HepG2 (cell line): ENCODE data around the gene CAPZB. TPM values are rescaled to one million over a fixed set of nuclear protein-coding genes. Genes with fewer than 3 reads are reported as not detected.

Source experiments
- CBFB ChIP-seq: sonication (generic); formaldehyde crosslinking; IDR thresholded peaks from 2 replicates; pipeline ENCODE4 v1.4.0; 2020; ENCODE audit warnings: missing genetic modification reagents
- CEBPB ChIP-seq: IDR thresholded peaks from 2 replicates; pipeline ENCODE4 v1.6.1; 2011; ENCODE audit warnings: low read depth, low read length, improper control_type of control experiment, borderline replicate concordance
- FIP1L1 ChIP-seq: fragments of 200-400 bp; formaldehyde crosslinking; IDR thresholded peaks from 2 replicates; pipeline ENCODE4 v1.6.1; 2018; ENCODE audit warnings: low read depth, mild to moderate bottlenecking, low read length, moderate library complexity, borderline replicate concordance; ENCODE audit not compliant: insufficient read depth
- FOXJ3 ChIP-seq: sonication (generic); formaldehyde crosslinking; IDR thresholded peaks from 2 replicates; pipeline ENCODE4 v1.4.0; 2020; ENCODE audit warnings: missing genetic modification reagents, mild to moderate bottlenecking, borderline replicate concordance
- HES4 ChIP-seq: sonication (generic); formaldehyde crosslinking; IDR thresholded peaks from 2 replicates; pipeline ENCODE4 v1.9.0; 2021; ENCODE audit warnings: mild to moderate bottlenecking, missing genetic modification reagents, borderline replicate concordance
- KAT8 ChIP-seq: IDR thresholded peaks from 2 replicates; pipeline ENCODE4 v1.6.1; 2016; ENCODE audit warnings: missing genetic modification reagents, missing compliant biosample characterization
- KDM2A ChIP-seq: sonication (generic); formaldehyde crosslinking; IDR thresholded peaks from 2 replicates; pipeline ENCODE4 v1.4.0; 2020; ENCODE audit warnings: low read depth, missing genetic modification reagents, borderline replicate concordance
- MTF1 ChIP-seq: sonication (generic); formaldehyde crosslinking; IDR thresholded peaks from 2 replicates; pipeline ENCODE4 v1.5.0; 2020; ENCODE audit warnings: missing genetic modification reagents
- NAIF1 ChIP-seq: sonication (generic); formaldehyde crosslinking; IDR thresholded peaks from 2 replicates; pipeline ENCODE4 v1.5.0; 2020; ENCODE audit warnings: mild to moderate bottlenecking, missing genetic modification reagents, borderline replicate concordance
- NFE2L2 ChIP-seq: fragments of 150-350 bp; IDR thresholded peaks from 2 replicates; pipeline ENCODE4 v1.6.1; 2014; ENCODE audit warnings: low read length
- NRL ChIP-seq: sonication (generic); formaldehyde crosslinking; IDR thresholded peaks from 2 replicates; pipeline ENCODE4 v1.5.0; 2020; ENCODE audit warnings: missing genetic modification reagents, mild to moderate bottlenecking, moderate library complexity, borderline replicate concordance
- ZNF225 ChIP-seq: sonication (generic); formaldehyde crosslinking; IDR thresholded peaks from 2 replicates; pipeline ENCODE4 v1.4.0; 2020; ENCODE audit warnings: mild to moderate bottlenecking, missing genetic modification reagents
- ZNF44 ChIP-seq: sonication (generic); formaldehyde crosslinking; IDR thresholded peaks from 2 replicates; pipeline ENCODE4 v1.5.1; 2020; ENCODE audit warnings: mild to moderate bottlenecking, missing genetic modification reagents
- polyA plus RNA-seq, 8 experiments: library from polyadenylated mRNA; depleted of rRNA in 3 of 8; stranded (reverse) in 7 of 8; unstranded in 1 of 8; fragments of >200 nt; fragmentation: Illumina TruSeq in 4 of 8; extraction: Trizol in 4 of 8; gene quantifications; 2 replicates each; pipeline versions ENCODE4 v1.2.1 to v1.2.3, GENCODE V29; 2011 to 2016; ENCODE audit warnings: low read depth in 4 of 8, missing spikeins in 1 of 8, mixed read lengths in 1 of 8; ENCODE audit not compliant: insufficient read depth in 1 of 8
- total RNA-seq, 5 experiments: library from RNA; depleted of rRNA; stranded (reverse); fragments of >200 nt; fragmentation: Illumina TruSeq; extraction: Trizol; gene quantifications; 2 replicates each; pipeline ENCODE4 v1.2.3, GENCODE V29; 2016; ENCODE audit warnings: low read depth in 1 of 5
- TF ChIP-seq, protein P1 (sequence below): sonication (generic); formaldehyde crosslinking; IDR thresholded peaks from 2 replicates; pipeline ENCODE4; 2020; ENCODE audit warnings: missing genetic modification reagents, mild to moderate bottlenecking, borderline replicate concordance
- TF ChIP-seq, protein P2 (sequence below): sonication (generic); formaldehyde crosslinking; IDR thresholded peaks from 2 replicates; pipeline ENCODE4 v1.4.0; 2020; ENCODE audit warnings: mild to moderate bottlenecking, missing genetic modification reagents
- TF ChIP-seq, protein P3 (sequence below): sonication (generic); formaldehyde crosslinking; conservative IDR thresholded peaks from 2 replicates; pipeline ENCODE4 v1.4.0; 2020; ENCODE audit warnings: missing genetic modification reagents
- TF ChIP-seq, protein P4 (sequence below): sonication (generic); formaldehyde crosslinking; IDR thresholded peaks from 2 replicates; pipeline ENCODE4 v1.4.0; 2020; ENCODE audit warnings: missing genetic modification reagents, borderline replicate concordance

Gene CAPZB
- total and polyA plus RNA-seq, 2 of the 13 experiments (the other 11 are each of a cell fraction or from before 2014, with no cell fraction given) = 58.9 to 76.9 TPM

DNA sequence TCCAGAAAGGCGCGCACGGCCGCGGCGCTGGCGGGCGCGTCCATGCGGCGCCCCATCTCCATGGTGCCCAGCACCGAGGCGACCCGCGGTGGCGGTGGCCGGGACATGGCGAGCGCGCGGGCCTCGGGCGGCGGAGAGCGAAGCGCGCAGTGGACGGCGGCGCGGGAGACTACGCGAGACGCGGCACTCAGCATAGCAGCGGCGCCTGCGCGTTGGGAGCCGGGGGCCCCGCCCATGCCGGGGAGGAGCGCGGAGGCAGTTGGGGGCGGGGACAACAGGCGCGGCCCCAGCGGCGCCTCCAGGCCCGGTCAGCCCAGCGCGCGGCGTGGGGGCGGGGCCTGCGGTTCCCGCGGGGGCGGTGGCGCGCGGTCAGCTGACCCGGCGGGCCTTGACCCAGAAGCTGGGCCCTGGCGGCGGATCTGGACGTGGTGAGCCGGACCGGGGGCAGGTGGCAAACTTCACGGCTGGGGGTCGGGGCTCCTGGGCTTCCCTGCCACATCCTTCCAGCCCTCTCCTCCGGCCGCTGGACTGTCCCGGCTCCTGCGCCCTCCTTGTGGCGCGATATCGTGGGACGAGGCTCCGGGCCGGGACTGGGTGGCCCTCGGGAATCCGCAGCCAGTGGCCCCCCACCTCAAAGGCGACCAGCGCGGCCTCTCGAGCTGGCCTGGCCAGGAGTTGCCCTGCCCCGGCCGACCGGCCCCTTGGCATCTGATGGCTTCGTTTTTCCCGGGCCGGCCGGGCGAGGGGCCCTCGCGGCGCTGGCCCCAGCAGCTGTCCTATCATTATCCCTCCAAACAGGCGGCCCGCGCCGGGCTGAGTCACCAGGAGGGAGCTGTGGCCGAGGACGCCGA, 173.2 kb downstream of the CAPZB start, which contains the start of the genes AKR7A2 and SLC66A1 (continued):
- TF ChIP-seq CEBPB = no peak
- TF ChIP-seq, protein P1, sequence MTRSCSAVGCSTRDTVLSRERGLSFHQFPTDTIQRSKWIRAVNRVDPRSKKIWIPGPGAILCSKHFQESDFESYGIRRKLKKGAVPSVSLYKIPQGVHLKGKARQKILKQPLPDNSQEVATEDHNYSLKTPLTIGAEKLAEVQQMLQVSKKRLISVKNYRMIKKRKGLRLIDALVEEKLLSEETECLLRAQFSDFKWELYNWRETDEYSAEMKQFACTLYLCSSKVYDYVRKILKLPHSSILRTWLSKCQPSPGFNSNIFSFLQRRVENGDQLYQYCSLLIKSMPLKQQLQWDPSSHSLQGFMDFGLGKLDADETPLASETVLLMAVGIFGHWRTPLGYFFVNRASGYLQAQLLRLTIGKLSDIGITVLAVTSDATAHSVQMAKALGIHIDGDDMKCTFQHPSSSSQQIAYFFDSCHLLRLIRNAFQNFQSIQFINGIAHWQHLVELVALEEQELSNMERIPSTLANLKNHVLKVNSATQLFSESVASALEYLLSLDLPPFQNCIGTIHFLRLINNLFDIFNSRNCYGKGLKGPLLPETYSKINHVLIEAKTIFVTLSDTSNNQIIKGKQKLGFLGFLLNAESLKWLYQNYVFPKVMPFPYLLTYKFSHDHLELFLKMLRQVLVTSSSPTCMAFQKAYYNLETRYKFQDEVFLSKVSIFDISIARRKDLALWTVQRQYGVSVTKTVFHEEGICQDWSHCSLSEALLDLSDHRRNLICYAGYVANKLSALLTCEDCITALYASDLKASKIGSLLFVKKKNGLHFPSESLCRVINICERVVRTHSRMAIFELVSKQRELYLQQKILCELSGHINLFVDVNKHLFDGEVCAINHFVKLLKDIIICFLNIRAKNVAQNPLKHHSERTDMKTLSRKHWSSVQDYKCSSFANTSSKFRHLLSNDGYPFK (CRISPR knock-in tag) = no peak
- TF ChIP-seq NFE2L2 = no peak
- TF ChIP-seq NRL = peak; percentile 73; the same call in 1 of the 2 replicates
- no peak for TF ChIP-seq FIP1L1
- TF ChIP-seq, protein P2, sequence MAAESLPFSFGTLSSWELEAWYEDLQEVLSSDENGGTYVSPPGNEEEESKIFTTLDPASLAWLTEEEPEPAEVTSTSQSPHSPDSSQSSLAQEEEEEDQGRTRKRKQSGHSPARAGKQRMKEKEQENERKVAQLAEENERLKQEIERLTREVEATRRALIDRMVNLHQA (CRISPR knock-in tag) = no peak
- TF ChIP-seq, protein P3, sequence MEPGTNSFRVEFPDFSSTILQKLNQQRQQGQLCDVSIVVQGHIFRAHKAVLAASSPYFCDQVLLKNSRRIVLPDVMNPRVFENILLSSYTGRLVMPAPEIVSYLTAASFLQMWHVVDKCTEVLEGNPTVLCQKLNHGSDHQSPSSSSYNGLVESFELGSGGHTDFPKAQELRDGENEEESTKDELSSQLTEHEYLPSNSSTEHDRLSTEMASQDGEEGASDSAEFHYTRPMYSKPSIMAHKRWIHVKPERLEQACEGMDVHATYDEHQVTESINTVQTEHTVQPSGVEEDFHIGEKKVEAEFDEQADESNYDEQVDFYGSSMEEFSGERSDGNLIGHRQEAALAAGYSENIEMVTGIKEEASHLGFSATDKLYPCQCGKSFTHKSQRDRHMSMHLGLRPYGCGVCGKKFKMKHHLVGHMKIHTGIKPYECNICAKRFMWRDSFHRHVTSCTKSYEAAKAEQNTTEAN (CRISPR knock-in tag) = peak; percentile 38; the same call in 1 of the 2 replicates
- no peak for TF ChIP-seq NAIF1 (CRISPR knock-in tag)
- peak; percentile 57; the same call in 1 of the 2 replicates for TF ChIP-seq ZNF44 (CRISPR knock-in tag)
- TF ChIP-seq MTF1 (CRISPR knock-in tag) = no peak
- TF ChIP-seq, protein P4, sequence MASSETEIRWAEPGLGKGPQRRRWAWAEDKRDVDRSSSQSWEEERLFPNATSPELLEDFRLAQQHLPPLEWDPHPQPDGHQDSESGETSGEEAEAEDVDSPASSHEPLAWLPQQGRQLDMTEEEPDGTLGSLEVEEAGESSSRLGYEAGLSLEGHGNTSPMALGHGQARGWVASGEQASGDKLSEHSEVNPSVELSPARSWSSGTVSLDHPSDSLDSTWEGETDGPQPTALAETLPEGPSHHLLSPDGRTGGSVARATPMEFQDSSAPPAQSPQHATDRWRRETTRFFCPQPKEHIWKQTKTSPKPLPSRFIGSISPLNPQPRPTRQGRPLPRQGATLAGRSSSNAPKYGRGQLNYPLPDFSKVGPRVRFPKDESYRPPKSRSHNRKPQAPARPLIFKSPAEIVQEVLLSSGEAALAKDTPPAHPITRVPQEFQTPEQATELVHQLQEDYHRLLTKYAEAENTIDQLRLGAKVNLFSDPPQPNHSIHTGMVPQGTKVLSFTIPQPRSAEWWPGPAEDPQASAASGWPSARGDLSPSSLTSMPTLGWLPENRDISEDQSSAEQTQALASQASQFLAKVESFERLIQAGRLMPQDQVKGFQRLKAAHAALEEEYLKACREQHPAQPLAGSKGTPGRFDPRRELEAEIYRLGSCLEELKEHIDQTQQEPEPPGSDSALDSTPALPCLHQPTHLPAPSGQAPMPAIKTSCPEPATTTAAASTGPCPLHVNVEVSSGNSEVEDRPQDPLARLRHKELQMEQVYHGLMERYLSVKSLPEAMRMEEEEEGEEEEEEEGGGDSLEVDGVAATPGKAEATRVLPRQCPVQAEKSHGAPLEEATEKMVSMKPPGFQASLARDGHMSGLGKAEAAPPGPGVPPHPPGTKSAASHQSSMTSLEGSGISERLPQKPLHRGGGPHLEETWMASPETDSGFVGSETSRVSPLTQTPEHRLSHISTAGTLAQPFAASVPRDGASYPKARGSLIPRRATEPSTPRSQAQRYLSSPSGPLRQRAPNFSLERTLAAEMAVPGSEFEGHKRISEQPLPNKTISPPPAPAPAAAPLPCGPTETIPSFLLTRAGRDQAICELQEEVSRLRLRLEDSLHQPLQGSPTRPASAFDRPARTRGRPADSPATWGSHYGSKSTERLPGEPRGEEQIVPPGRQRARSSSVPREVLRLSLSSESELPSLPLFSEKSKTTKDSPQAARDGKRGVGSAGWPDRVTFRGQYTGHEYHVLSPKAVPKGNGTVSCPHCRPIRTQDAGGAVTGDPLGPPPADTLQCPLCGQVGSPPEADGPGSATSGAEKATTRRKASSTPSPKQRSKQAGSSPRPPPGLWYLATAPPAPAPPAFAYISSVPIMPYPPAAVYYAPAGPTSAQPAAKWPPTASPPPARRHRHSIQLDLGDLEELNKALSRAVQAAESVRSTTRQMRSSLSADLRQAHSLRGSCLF = peak; percentile 67; the same call in 1 of the 2 replicates
- TF ChIP-seq KDM2A (CRISPR knock-in tag) = peak; percentile 49; the same call in 1 of the 2 replicates
- peak; percentile 72; the same call in 1 of the 2 replicates for TF ChIP-seq KAT8 (CRISPR knock-in tag)
- peak; percentile 31; the same call in 1 of the 2 replicates for TF ChIP-seq FOXJ3
- no peak for TF ChIP-seq CBFB (CRISPR knock-in tag)
- 0 out of 2 replicates have a peak, but pooled peaks have one; percentile 16 for TF ChIP-seq ZNF225 (CRISPR knock-in tag)
- TF ChIP-seq HES4 (CRISPR knock-in tag) = peak; percentile 68; the same call in 1 of the 2 replicates
